Parathyroid adenoma (tissue), 2 donors: ENCODE results near the gene SLC6A4.
"Not testable (repeated sequence)": the region's sequence is repeated elsewhere in the genome, so short reads cannot be mapped to it uniquely, and the experiment has no call there.

Experiments used
- H2AFZ ChIP-seq: fragments of 300-600 bp; sonication (generic); one replicate; pipeline ENCODE4 v1.7.0; 2017; ENCODE audit warnings: antibody characterized with exemption, mild to moderate bottlenecking
- H3K27ac ChIP-seq: fragments of 300-600 bp; sonication (generic); one replicate; pipeline ENCODE4 v1.7.0; 2017
- H3K27me3 ChIP-seq: fragments of 300-600 bp; sonication (generic); one replicate; pipeline ENCODE4 v1.7.0; 2017; ENCODE audit warnings: low read length; ENCODE audit not compliant: control insufficient read depth, insufficient read depth
- H3K36me3 ChIP-seq: fragments of 300-600 bp; sonication (generic); one replicate; pipeline ENCODE4 v1.7.0; 2017; ENCODE audit warnings: low read length; ENCODE audit not compliant: control insufficient read depth, insufficient read depth
- H3K4me1 ChIP-seq: fragments of 300-600 bp; sonication (generic); one replicate; pipeline ENCODE4 v1.7.0; 2017; ENCODE audit warnings: control low read depth
- H3K4me2 ChIP-seq: fragments of 300-600 bp; sonication (generic); one replicate; pipeline ENCODE4 v1.7.0; 2017; ENCODE audit warnings: low read length
- H3K4me3 ChIP-seq: fragments of 300-600 bp; sonication (generic); one replicate; pipeline ENCODE4 v1.7.0; 2017; ENCODE audit warnings: low read depth, low read length
- H3K79me2 ChIP-seq: fragments of 300-600 bp; sonication (generic); one replicate; pipeline ENCODE4 v1.7.0; 2017; ENCODE audit warnings: control low read depth
- H3K9ac ChIP-seq: fragments of 300-600 bp; sonication (generic); one replicate; pipeline ENCODE4 v1.7.0; 2017; ENCODE audit warnings: mild to moderate bottlenecking
- H3K9me3 ChIP-seq: fragments of 300-600 bp; sonication (generic); one replicate; pipeline ENCODE4 v1.7.0; 2017; ENCODE audit warnings: low read length; ENCODE audit not compliant: control insufficient read depth
- CTCF ChIP-seq: fragments of 300-600 bp; sonication (generic); IDR thresholded peaks from one replicate; pipeline ENCODE4 v1.7.0; 2017; ENCODE audit warnings: antibody characterized with exemption, mild to moderate bottlenecking
- donor health status: primary hyperparathyroidism.

SLC6A4 gene

GRCh38 chr17:30232824-30233427 is 2.6 kb downstream of the SLC6A4 start:
- Histone ChIP-seq H3K4me2 (no peak overlapping the region), H3K9me3 (no peaks in the 10 kb centered on the region), H3K27me3 (no peaks in the 10 kb centered on the region), H2AFZ (no peak overlapping the region), H3K79me2 (no peaks in the 10 kb centered on the region), H3K4me3 (no peak overlapping the region), H3K4me1 (peaks cover 14% of the 10 kb centered on the region), H3K9ac (no peak overlapping the region), H3K36me3 (no peaks in the 10 kb centered on the region), H3K27ac (no peak overlapping the region)
- TF ChIP-seq CTCF, result no peak

GRCh38 chr17:30232015-30232823 is 3.3 kb downstream of the SLC6A4 start:
- H2AFZ ChIP-seq, result no peak overlapping the region
- H3K9me3 ChIP-seq, result no peaks in the 10 kb centered on the region
- H3K4me2 ChIP-seq, result no peak overlapping the region
- H3K9ac ChIP-seq, result no peak overlapping the region
- H3K27me3 ChIP-seq, result no peaks in the 10 kb centered on the region
- peaks cover 8% of the 10 kb centered on the region for H3K4me1 ChIP-seq
- H3K27ac ChIP-seq, result no peak overlapping the region
- TF ChIP-seq CTCF, result no peak
- H3K4me3 ChIP-seq, result no peak overlapping the region
- no peaks in the 10 kb centered on the region for H3K36me3 ChIP-seq
- H3K79me2 ChIP-seq, result no peaks in the 10 kb centered on the region

- H3K27ac ChIP-seq, result no peak overlapping the region
- TF ChIP-seq CTCF, result no peak
These were observed 4.8 kb downstream of the SLC6A4 start for GRCh38 chr17:30230596-30231125.

GRCh38 chr17:30230009-30230408 is 5.5 kb downstream of the SLC6A4 start:
- not testable (repeated sequence) for H3K9me3 ChIP-seq, H3K36me3 ChIP-seq, H2AFZ ChIP-seq, H3K4me3 ChIP-seq, H3K9ac ChIP-seq, H3K27me3 ChIP-seq, H3K27ac ChIP-seq, H3K79me2 ChIP-seq, H3K4me2 ChIP-seq
- H3K4me1 ChIP-seq, result peaks cover 12% of the 10 kb centered on the region

More at GRCh38 chr17:30230596-30231125, 4.8 kb downstream of the SLC6A4 start:
- no peak overlapping the region for H3K9ac ChIP-seq
- H3K27me3 ChIP-seq, result no peaks in the 10 kb centered on the region
- H3K4me2 ChIP-seq, result no peak overlapping the region
- H3K36me3 ChIP-seq, result no peaks in the 10 kb centered on the region
- H3K9me3 ChIP-seq, result no peaks in the 10 kb centered on the region
- H3K79me2 ChIP-seq, result no peaks in the 10 kb centered on the region
- peaks cover 6% of the 10 kb centered on the region for H3K4me1 ChIP-seq
- no peak overlapping the region for H2AFZ ChIP-seq
- H3K4me3 ChIP-seq, result no peak overlapping the region

GRCh38 chr17:30229012-30229411 is 6.5 kb downstream of the SLC6A4 start:
- no peaks in the 10 kb centered on the region for H3K27me3 ChIP-seq
- no peaks in the 10 kb centered on the region for H3K9me3 ChIP-seq
- no peak for TF ChIP-seq CTCF
- H3K27ac ChIP-seq, result no peak overlapping the region
- H3K4me3 ChIP-seq, result no peak overlapping the region
- no peak overlapping the region for H2AFZ ChIP-seq
- H3K4me1 ChIP-seq, result peaks cover 12% of the 10 kb centered on the region
- no peak overlapping the region for H3K4me2 ChIP-seq
- no peaks in the 10 kb centered on the region for H3K36me3 ChIP-seq
- H3K9ac ChIP-seq, result no peak overlapping the region
- H3K79me2 ChIP-seq, result no peaks in the 10 kb centered on the region
